ENCODE results near the gene PTPRT.

Gene PTPRT

GRCh38 chr20:42483730-42484303 is 705.9 kb downstream of the PTPRT start:
- no peaks in the 10 kb centered on the region for H3K36me3 ChIP-seq (ENCODE audit: insufficient read depth, low read length)
- no peaks in the 10 kb centered on the region for H3K9me3 ChIP-seq (ENCODE audit: control insufficient read depth, insufficient read depth, low read length)
- H3K9ac ChIP-seq (ENCODE audit: low read depth, low read length): no peak overlapping the region

GRCh38 chr20:42482808-42483207 is 706.9 kb downstream of the PTPRT start:
- Histone ChIP-seq H3K36me3 (ENCODE audit: insufficient read depth, low read length) (no peaks in the 10 kb centered on the region), H3K9me3 (ENCODE audit: control insufficient read depth, insufficient read depth, low read length) (no peaks in the 10 kb centered on the region), H3K4me1 (ENCODE audit: insufficient read depth, low read length) (no peaks in the 10 kb centered on the region), H3K9ac (ENCODE audit: low read depth, low read length) (no peak overlapping the region)

More at GRCh38 chr20:42483730-42484303, 705.9 kb downstream of the PTPRT start:
- H3K4me1 ChIP-seq (ENCODE audit: insufficient read depth, low read length): no peaks in the 10 kb centered on the region

- Histone ChIP-seq H3K9ac (ENCODE audit: low read depth, low read length) (no peak overlapping the region), H3K36me3 (ENCODE audit: insufficient read depth, low read length) (no peaks in the 10 kb centered on the region), H3K9me3 (ENCODE audit: control insufficient read depth, insufficient read depth, low read length) (no peaks in the 10 kb centered on the region), H3K4me1 (ENCODE audit: insufficient read depth, low read length) (no peaks in the 10 kb centered on the region)
Observed at GRCh38 chr20:42475773-42476172, 713.9 kb downstream of the PTPRT start.

GRCh38 chr20:42474646-42475045 is 715.1 kb downstream of the PTPRT start:
- Histone ChIP-seq H3K4me1 (ENCODE audit: insufficient read depth, low read length) (no peaks in the 10 kb centered on the region), H3K36me3 (ENCODE audit: insufficient read depth, low read length) (no peaks in the 10 kb centered on the region), H3K9ac (ENCODE audit: low read depth, low read length) (no peak overlapping the region), H3K9me3 (ENCODE audit: control insufficient read depth, insufficient read depth, low read length) (no peaks in the 10 kb centered on the region)

- Histone ChIP-seq H3K9me3 (ENCODE audit: control insufficient read depth, insufficient read depth, low read length) (no peaks in the 10 kb centered on the region), H3K36me3 (ENCODE audit: insufficient read depth, low read length) (no peaks in the 10 kb centered on the region), H3K9ac (ENCODE audit: low read depth, low read length) (no peak overlapping the region), H3K4me1 (ENCODE audit: insufficient read depth, low read length) (no peaks in the 10 kb centered on the region)
Observed at GRCh38 chr20:42472198-42472597, 717.5 kb downstream of the PTPRT start.

- no peak overlapping the region for H3K9ac ChIP-seq (ENCODE audit: low read depth, low read length)
- H3K4me1 ChIP-seq (ENCODE audit: insufficient read depth, low read length): no peaks in the 10 kb centered on the region
- H3K36me3 ChIP-seq (ENCODE audit: insufficient read depth, low read length): no peaks in the 10 kb centered on the region
- no peaks in the 10 kb centered on the region for H3K9me3 ChIP-seq (ENCODE audit: control insufficient read depth, insufficient read depth, low read length)
Observed at GRCh38 chr20:42461965-42462593, 727.6 kb downstream of the PTPRT start.

- Histone ChIP-seq H3K36me3 (ENCODE audit: insufficient read depth, low read length) (no peaks in the 10 kb centered on the region), H3K9me3 (ENCODE audit: control insufficient read depth, insufficient read depth, low read length) (no peaks in the 10 kb centered on the region), H3K9ac (ENCODE audit: low read depth, low read length) (no peak overlapping the region), H3K4me1 (ENCODE audit: insufficient read depth, low read length) (no peaks in the 10 kb centered on the region)
Observed at GRCh38 chr20:42461291-42461690, 728.4 kb downstream of the PTPRT start.

- Histone ChIP-seq H3K9me3 (ENCODE audit: control insufficient read depth, insufficient read depth, low read length) (no peaks in the 10 kb centered on the region), H3K9ac (ENCODE audit: low read depth, low read length) (no peak overlapping the region), H3K36me3 (ENCODE audit: insufficient read depth, low read length) (no peaks in the 10 kb centered on the region), H3K4me1 (ENCODE audit: insufficient read depth, low read length) (no peaks in the 10 kb centered on the region)
Observed at GRCh38 chr20:42447270-42447669, 742.4 kb downstream of the PTPRT start.

- Histone ChIP-seq H3K36me3 (ENCODE audit: insufficient read depth, low read length) (no peaks in the 10 kb centered on the region), H3K9me3 (ENCODE audit: control insufficient read depth, insufficient read depth, low read length) (no peaks in the 10 kb centered on the region), H3K9ac (ENCODE audit: low read depth, low read length) (no peak overlapping the region), H3K4me1 (ENCODE audit: insufficient read depth, low read length) (no peaks in the 10 kb centered on the region)
Observed at GRCh38 chr20:42444799-42445198, 744.9 kb downstream of the PTPRT start.

GRCh38 chr20:42443200-42443599 is 746.5 kb downstream of the PTPRT start:
- Histone ChIP-seq H3K9ac (ENCODE audit: low read depth, low read length) (no peak overlapping the region), H3K4me1 (ENCODE audit: insufficient read depth, low read length) (no peaks in the 10 kb centered on the region), H3K36me3 (ENCODE audit: insufficient read depth, low read length) (no peaks in the 10 kb centered on the region), H3K9me3 (ENCODE audit: control insufficient read depth, insufficient read depth, low read length) (no peaks in the 10 kb centered on the region)

- H3K9me3 ChIP-seq (ENCODE audit: control insufficient read depth, insufficient read depth, low read length): no peaks in the 10 kb centered on the region
- H3K9ac ChIP-seq (ENCODE audit: low read depth, low read length): no peak overlapping the region
- H3K4me1 ChIP-seq (ENCODE audit: insufficient read depth, low read length): no peaks in the 10 kb centered on the region
- no peaks in the 10 kb centered on the region for H3K36me3 ChIP-seq (ENCODE audit: insufficient read depth, low read length)
Observed at GRCh38 chr20:42442716-42443115, 747.0 kb downstream of the PTPRT start.

- H3K4me1 ChIP-seq (ENCODE audit: insufficient read depth, low read length): no peaks in the 10 kb centered on the region
- no peaks in the 10 kb centered on the region for H3K36me3 ChIP-seq (ENCODE audit: insufficient read depth, low read length)
- H3K9me3 ChIP-seq (ENCODE audit: control insufficient read depth, insufficient read depth, low read length): no peaks in the 10 kb centered on the region
- H3K9ac ChIP-seq (ENCODE audit: low read depth, low read length): no peak overlapping the region
Observed at GRCh38 chr20:42441864-42442331, 747.8 kb downstream of the PTPRT start.

- H3K4me1 ChIP-seq (ENCODE audit: insufficient read depth, low read length): no peaks in the 10 kb centered on the region
- H3K9ac ChIP-seq (ENCODE audit: low read depth, low read length): no peak overlapping the region
- H3K9me3 ChIP-seq (ENCODE audit: control insufficient read depth, insufficient read depth, low read length): no peaks in the 10 kb centered on the region
- H3K36me3 ChIP-seq (ENCODE audit: insufficient read depth, low read length): no peaks in the 10 kb centered on the region
Observed at GRCh38 chr20:42441196-42441863, 748.4 kb downstream of the PTPRT start.

GRCh38 chr20:42435230-42435629 is 754.5 kb downstream of the PTPRT start:
- Histone ChIP-seq H3K9me3 (ENCODE audit: control insufficient read depth, insufficient read depth, low read length) (no peaks in the 10 kb centered on the region), H3K4me1 (ENCODE audit: insufficient read depth, low read length) (no peaks in the 10 kb centered on the region), H3K9ac (ENCODE audit: low read depth, low read length) (no peak overlapping the region), H3K36me3 (ENCODE audit: insufficient read depth, low read length) (no peaks in the 10 kb centered on the region)

Measured in ES-I3 (cell line).